ENCODE measurements around the gene CLN6.

GRCh38 chr15:68195336-68196112, 34.0 kb downstream of the CLN6 start:
- no peak for TF ChIP-seq FOXO4 (CRISPR knock-in tag; IDR thresholded peaks at IDR 0.05)
- TF ChIP-seq POLR2AphosphoS2 (IDR thresholded peaks at IDR 0.05; ENCODE audit: low read length) = no peak
- TF ChIP-seq U2AF1 (optimal IDR thresholded peaks at IDR 0.05; ENCODE audit: low read depth, low read length) = no peak
- TF ChIP-seq ZFP36 (IDR thresholded peaks at IDR 0.05; ENCODE audit: low read depth, low read length, partially characterized antibody) = no peak
- no peak for TF ChIP-seq USF2 (CRISPR knock-in tag; IDR thresholded peaks at IDR 0.05)
- TF ChIP-seq PBX2 (CRISPR knock-in tag; IDR thresholded peaks at IDR 0.05; ENCODE audit: low read depth) = no peak
- no peak for TF ChIP-seq PBX2 (tag; conservative IDR thresholded peaks at IDR 0.05; ENCODE audit: low read depth)
- 0 out of 6 replicates have a peak, but pooled peaks of 1 of the 3 experiments have one; percentile 3 for TF ChIP-seq CTCF (IDR thresholded peaks at IDR 0.05 in 2 of 3, conservative IDR thresholded peaks at IDR 0.05 in 1 of 3; ENCODE audit: insufficient read depth in 2 of 3, low read depth in 1 of 3, low read length in 3 of 3)
- no peak for TF ChIP-seq ZC3H8 (IDR thresholded peaks at IDR 0.05)
- TF ChIP-seq RAD21 (CRISPR knock-in tag; conservative IDR thresholded peaks at IDR 0.05 in 1 of 2, IDR thresholded peaks at IDR 0.05 in 1 of 2) = no peak
- no peak for TF ChIP-seq HMGXB4 (CRISPR knock-in tag; IDR thresholded peaks at IDR 0.05)
